Right atrium auricular region (tissue), 2 donors: ENCODE measurements around the gene GATA5. TPM values are rescaled to one million over a fixed set of nuclear protein-coding genes. Genes with fewer than 3 reads are reported as not detected.

Experiments used
- DNase-seq: peaks from one replicate; pipeline ENCODE4 v3.0.0-alpha.2; 2019; ENCODE audit warnings: low spot score
- H3K27ac ChIP-seq, 2 donors: fragments of 200-600 bp; sonication (generic); 1 replicate in 1 of 2; 2 replicates in 1 of 2; pipeline ENCODE4 v1.5.1; 2016 to 2019
- H3K27me3 ChIP-seq, 2 donors: fragments of 200-600 bp; sonication (generic); one replicate each; pipeline versions ENCODE4 v1.5.1 to v1.6.0; 2017 to 2019
- H3K36me3 ChIP-seq: fragments of 200-600 bp; sonication (generic); one replicate; pipeline ENCODE4 v1.5.1; 2016
- H3K4me1 ChIP-seq, 2 donors: fragments of 200-600 bp; sonication (generic); one replicate each; pipeline versions ENCODE4 v1.5.1 to v1.6.0; 2017 to 2019
- H3K4me3 ChIP-seq, 2 donors: fragments of 200-600 bp; sonication (generic); 1 replicate in 1 of 2; 2 replicates in 1 of 2; pipeline ENCODE4 v1.5.1; 2017 to 2019; ENCODE audit warnings: mild to moderate bottlenecking in 1 of 2, moderate library complexity in 1 of 2
- H3K9me3 ChIP-seq, 2 donors: fragments of 200-600 bp; sonication (generic); one replicate each; pipeline ENCODE4 v1.5.1; 2019
- total RNA-seq, 2 donors: library from RNA; depleted of rRNA; stranded (reverse); fragments of >200 nt; gene quantifications; one replicate each; pipeline ENCODE4 v1.1.0, GENCODE V29; 2016
- TF ChIP-seq, protein P1 (sequence below), 2 donors: fragments of 200-600 bp; sonication (generic); IDR thresholded peaks; one replicate each; pipeline ENCODE4 v1.5.1; 2019; ENCODE audit warnings: antibody characterized with exemption in 2 of 2

GATA5 gene
- total RNA-seq, 2 donors from 2014 or later = 6.9 to 9.6 TPM

GRCh38 chr20:62424249-62425107 is 51.3 kb downstream of the GATA5 start:
- Histone ChIP-seq H3K4me1 (no peaks in the 10 kb centered on the region), H3K9me3 (no peaks in the 10 kb centered on the region), H3K4me3 (no peak overlapping the region), H3K27me3 (no peaks in the 10 kb centered on the region), H3K36me3 (no peaks in the 10 kb centered on the region), H3K27ac (no peak overlapping the region)
- TF ChIP-seq, protein P1, sequence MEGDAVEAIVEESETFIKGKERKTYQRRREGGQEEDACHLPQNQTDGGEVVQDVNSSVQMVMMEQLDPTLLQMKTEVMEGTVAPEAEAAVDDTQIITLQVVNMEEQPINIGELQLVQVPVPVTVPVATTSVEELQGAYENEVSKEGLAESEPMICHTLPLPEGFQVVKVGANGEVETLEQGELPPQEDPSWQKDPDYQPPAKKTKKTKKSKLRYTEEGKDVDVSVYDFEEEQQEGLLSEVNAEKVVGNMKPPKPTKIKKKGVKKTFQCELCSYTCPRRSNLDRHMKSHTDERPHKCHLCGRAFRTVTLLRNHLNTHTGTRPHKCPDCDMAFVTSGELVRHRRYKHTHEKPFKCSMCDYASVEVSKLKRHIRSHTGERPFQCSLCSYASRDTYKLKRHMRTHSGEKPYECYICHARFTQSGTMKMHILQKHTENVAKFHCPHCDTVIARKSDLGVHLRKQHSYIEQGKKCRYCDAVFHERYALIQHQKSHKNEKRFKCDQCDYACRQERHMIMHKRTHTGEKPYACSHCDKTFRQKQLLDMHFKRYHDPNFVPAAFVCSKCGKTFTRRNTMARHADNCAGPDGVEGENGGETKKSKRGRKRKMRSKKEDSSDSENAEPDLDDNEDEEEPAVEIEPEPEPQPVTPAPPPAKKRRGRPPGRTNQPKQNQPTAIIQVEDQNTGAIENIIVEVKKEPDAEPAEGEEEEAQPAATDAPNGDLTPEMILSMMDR (IDR thresholded peaks at IDR 0.05) = no peak
- no peak for DNase-seq

DNA sequence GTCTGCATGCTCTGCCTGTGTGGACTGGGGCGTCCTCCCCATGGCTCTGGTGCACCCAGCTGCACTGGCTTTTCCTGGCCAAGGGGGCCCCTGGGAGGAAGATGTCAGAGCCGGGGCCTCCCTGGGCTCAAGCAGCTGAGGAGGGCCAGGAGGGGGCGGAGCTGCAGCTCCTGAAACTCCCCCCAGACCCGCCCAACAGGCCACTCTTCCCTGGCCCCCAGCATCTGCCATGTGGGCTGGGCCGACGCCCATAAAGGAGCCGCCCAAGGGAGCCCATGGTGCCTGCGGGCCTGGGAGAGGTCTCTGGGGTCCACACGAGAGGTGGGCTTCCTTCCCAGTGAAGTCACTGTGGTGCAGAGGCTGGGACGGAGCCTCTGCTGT is 52.5 kb downstream of the GATA5 start:
- Histone ChIP-seq H3K9me3 (no peaks in the 10 kb centered on the region), H3K4me3 (no peak overlapping the region), H3K4me1 (no peaks in the 10 kb centered on the region), H3K36me3 (no peaks in the 10 kb centered on the region), H3K27ac (no peak overlapping the region), H3K27me3 (no peaks in the 10 kb centered on the region)
- no peak for DNase-seq
- TF ChIP-seq, protein P1 (IDR thresholded peaks at IDR 0.05) = no peak

DNA sequence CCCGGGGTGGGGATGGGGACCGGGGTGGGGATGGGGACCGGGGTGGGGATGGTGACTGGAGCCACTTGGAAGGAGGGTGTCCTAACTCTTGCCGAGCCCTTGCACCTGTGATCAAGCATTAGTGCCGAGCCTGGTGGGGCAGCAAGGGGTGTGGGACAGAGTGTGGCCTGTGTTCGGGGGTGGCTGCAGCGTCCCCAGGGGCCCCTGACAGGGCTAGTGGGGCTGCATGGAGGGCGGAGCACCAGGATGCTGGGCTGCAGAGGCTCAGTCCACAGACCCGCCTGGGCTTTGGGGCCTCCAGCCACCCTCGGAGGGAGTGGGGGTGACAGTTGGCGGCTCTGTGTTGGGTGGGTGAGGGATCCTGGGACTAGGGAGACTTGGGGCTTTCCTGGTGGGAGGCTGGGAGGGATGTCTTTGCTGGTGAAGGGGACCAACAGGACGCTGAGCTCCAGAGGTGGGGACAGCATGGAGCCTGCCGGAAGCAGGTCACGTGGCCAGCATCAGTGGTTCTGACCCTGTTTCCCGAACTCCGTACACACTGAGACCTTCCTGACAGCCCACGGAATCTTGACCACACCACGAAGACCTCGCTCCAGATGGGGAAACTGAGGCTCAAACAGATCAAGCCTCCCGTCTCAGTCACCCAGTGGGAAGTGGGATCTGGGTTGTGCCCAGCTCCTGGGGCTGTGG is 53.0 kb downstream of the GATA5 start:
- H3K4me1 ChIP-seq = no peaks in the 10 kb centered on the region
- no peaks in the 10 kb centered on the region for H3K36me3 ChIP-seq
- no peak overlapping the region for H3K4me3 ChIP-seq
- TF ChIP-seq, protein P1 (IDR thresholded peaks at IDR 0.05) = no peak
- H3K27me3 ChIP-seq = no peaks in the 10 kb centered on the region
- DNase-seq = no peak
- H3K27ac ChIP-seq = no peak overlapping the region
- no peaks in the 10 kb centered on the region for H3K9me3 ChIP-seq

DNA sequence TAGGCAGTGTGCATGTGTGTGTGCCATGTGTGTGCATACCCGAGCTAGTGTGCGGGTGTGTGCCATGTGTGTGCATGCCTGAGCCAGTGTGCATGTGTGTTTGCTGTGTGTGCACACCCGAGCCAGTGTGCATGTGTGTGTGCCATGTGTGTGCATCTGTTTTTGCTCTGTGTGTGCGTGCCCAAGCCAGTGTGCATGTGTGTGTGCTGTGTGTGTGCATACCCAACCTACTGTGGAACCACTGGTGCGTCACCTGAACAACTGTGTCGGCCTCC is 54.1 kb downstream of the GATA5 start:
- no peak for DNase-seq
- TF ChIP-seq, protein P1 (IDR thresholded peaks at IDR 0.05) = no peak
- Histone ChIP-seq H3K9me3 (no peaks in the 10 kb centered on the region), H3K4me1 (no peaks in the 10 kb centered on the region), H3K27me3 (no peaks in the 10 kb centered on the region), H3K36me3 (no peaks in the 10 kb centered on the region), H3K4me3 (no peak overlapping the region), H3K27ac (no peak overlapping the region)

GRCh38 chr20:62420846-62421715 is 54.7 kb downstream of the GATA5 start:
- no peak for DNase-seq
- H3K27me3 ChIP-seq = no peaks in the 10 kb centered on the region
- H3K4me3 ChIP-seq = no peak overlapping the region
- H3K4me1 ChIP-seq = no peaks in the 10 kb centered on the region
- H3K9me3 ChIP-seq = no peaks in the 10 kb centered on the region
- no peaks in the 10 kb centered on the region for H3K36me3 ChIP-seq
- TF ChIP-seq, protein P1 (IDR thresholded peaks at IDR 0.05) = no peak
- H3K27ac ChIP-seq = no peak overlapping the region
